Posterior vena cava (tissue), 2 donors: Measurements from ENCODE around the gene TNFRSF8. TPM values are rescaled to one million over a fixed set of nuclear protein-coding genes. Genes with fewer than 3 reads are reported as not detected.

ENCODE experiments used
- DNase-seq: peaks from one replicate; pipeline ENCODE4 v3.0.0-alpha.2; 2020; ENCODE audit warnings: low spot score
- intact Hi-C, 2 donors: fragments of 100-400 bp; cut with DNase I; formaldehyde crosslinking; loops; one replicate each; pipeline versions ENCODE4 v1.14.1 to v1.14.2; 2022 to 2023
- total RNA-seq, 2 donors: library from RNA; stranded (reverse); fragmentation: NEBNext Ultra II Directional; extraction: Animal tissue kit (Norgen Biotek cat#: 25700); gene quantifications; one replicate each; pipeline ENCODE4 v1.2.1, GENCODE V29; 2021
- donor health status: DM: yes; HTN: yes; CAD: no.
- donor health status: DM: yes; HTN: yes; CAD: no.

Gene TNFRSF8
- total RNA-seq, 2 donors from 2014 or later: 1.00 to 1.3 TPM

- intact Hi-C loops: no loop called here
- DNase-seq: no peak
Measured at GRCh38 chr1:12177156-12177998, 114.3 kb downstream of the TNFRSF8 start.

GRCh38 chr1:12177999-12178441, 114.9 kb downstream of the TNFRSF8 start:
- DNase-seq: peak; percentile 95
- intact Hi-C loops: no loop called here

- intact Hi-C loops: no loop called here
- DNase-seq: no peak
Measured at GRCh38 chr1:12178511-12178910, 115.4 kb downstream of the TNFRSF8 start.

DNA sequence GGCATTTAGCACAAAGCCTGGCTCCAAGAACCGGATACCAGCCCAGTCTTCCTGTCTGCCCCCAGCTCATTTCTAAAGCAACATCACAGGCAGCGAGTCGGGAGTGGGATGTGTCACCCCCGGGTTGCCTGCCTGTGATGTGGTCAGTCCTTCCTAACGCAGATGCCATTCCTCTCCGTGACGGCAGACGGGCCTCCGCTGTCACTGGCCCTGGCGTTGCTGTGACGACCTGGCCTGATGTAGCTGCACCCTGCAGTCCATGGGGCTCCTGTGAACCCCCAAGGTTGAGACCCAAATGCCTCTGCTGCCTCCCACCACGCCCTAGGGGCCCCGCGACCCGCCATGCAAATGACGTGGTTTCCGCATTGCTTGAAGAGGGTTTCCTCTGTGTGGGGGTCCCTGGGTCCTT, 116.0 kb downstream of the TNFRSF8 start:
- DNase-seq: no peak
- intact Hi-C loops: no loop called here

DNA sequence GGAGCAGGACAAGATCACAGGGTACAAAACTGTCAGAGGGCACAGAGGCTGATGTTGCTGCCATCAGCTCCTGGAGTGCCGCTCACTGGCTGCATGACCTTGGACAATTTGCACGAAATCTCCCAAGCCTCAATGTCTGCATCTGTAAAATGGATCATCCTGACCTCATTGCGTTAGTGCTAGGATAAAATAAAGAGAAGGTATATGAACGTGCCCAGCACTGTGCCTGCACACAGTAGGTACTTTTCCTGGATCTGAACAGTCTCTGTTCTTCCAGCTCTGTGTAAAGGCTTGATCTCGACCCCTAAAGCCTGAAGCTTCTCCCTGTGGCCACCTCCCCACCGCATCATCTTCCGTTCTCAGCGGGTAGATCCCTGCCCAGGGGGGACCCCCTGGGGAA, 116.6 kb downstream of the TNFRSF8 start:
- DNase-seq: no peak
- intact Hi-C loops: loop anchor here in 1 of 2 donors (10.0 kb wide), 1 partner anchor 1535 kb away; no protein-coding TSS in a partner anchor

- peak; percentile 92 for DNase-seq
- intact Hi-C loops: loop anchor here in 1 of 2 donors (10.0 kb wide), 1 partner anchor 1536 kb away; no protein-coding TSS in a partner anchor
Measured at GRCh38 chr1:12180315-12180714, 117.2 kb downstream of the TNFRSF8 start.

GRCh38 chr1:12180903-12181302, 117.8 kb downstream of the TNFRSF8 start:
- no peak for DNase-seq
- intact Hi-C loops: loop anchor here in 1 of 2 donors (10.0 kb wide), 1 partner anchor 1536 kb away; no protein-coding TSS in a partner anchor

GRCh38 chr1:12181568-12181967, 118.5 kb downstream of the TNFRSF8 start:
- intact Hi-C loops: loop anchor here in 1 of 2 donors (10.0 kb wide), 1 partner anchor 1537 kb away; no protein-coding TSS in a partner anchor
- no peak for DNase-seq

DNA sequence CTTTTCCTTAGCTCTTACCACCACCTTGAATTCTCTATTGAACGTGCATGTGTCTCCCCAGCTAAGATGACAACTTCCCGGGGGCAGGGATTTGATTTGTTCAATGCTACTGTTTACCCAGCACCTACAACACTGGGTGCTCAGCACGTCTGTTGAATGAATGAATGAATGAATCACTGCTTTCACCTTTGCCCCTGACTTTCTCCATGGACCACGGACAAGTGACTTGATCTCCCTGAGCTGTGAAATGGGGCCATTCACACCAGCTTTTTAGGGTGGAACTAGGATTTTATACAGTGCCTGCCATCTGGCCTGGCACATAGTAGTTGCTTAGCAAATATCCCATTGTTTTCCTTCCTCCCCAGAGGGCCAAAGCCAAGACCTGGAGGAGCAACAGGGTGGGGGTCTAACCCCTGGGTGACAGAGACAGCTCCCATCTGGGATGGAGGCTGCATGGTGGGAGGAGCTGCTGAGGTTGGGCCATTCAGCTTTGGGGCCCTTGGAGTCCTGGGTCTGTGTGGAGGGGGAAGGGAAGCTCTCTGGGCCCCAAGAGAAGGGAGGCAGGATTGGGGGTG, 119.4 kb downstream of the TNFRSF8 start:
- intact Hi-C loops: loop anchor here in 1 of 2 donors (10.0 kb wide), 1 partner anchor 1538 kb away; no protein-coding TSS in a partner anchor
- no peak for DNase-seq

DNA sequence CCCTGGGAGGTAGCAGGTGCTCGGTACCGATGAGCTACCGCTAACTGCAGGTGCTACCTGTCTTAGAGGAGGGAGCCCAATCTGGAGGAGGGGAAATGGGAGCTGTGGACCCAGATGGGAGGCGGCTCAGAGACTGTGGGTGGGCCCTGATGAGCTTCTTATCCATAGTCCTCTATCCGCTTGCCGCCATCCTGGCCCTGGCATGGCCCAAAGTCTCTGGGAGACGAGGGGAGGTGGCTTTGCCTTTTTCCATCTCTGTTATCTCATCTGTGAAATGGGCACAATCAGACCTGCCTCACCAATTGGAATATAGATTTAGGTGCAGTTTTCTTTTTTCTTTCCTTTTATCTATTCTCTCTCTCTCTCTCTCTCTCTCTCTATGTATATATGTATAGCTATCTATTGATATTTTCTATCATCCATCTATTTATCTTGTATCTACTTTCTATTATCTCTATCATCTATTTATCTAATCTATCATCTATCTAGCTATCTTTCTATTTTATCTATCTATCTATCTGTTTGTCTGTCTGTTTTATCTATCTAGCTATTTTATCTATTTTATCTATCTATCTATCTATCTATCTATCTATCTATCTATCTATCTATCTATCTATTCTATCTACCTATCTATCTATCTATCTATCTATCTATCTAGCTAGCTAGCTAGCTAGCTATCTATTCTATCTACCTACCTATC, 120.1 kb downstream of the TNFRSF8 start:
- no peak for DNase-seq
- intact Hi-C loops: loop anchor here in 1 of 2 donors (10.0 kb wide), 1 partner anchor 1538 kb away; no protein-coding TSS in a partner anchor

GRCh38 chr1:12184008-12184681, 121.0 kb downstream of the TNFRSF8 start:
- peak; percentile 94 for DNase-seq
- intact Hi-C loops: loop anchor here in 1 of 2 donors (10.0 kb wide), 1 partner anchor 1539 kb away; no protein-coding TSS in a partner anchor

DNA sequence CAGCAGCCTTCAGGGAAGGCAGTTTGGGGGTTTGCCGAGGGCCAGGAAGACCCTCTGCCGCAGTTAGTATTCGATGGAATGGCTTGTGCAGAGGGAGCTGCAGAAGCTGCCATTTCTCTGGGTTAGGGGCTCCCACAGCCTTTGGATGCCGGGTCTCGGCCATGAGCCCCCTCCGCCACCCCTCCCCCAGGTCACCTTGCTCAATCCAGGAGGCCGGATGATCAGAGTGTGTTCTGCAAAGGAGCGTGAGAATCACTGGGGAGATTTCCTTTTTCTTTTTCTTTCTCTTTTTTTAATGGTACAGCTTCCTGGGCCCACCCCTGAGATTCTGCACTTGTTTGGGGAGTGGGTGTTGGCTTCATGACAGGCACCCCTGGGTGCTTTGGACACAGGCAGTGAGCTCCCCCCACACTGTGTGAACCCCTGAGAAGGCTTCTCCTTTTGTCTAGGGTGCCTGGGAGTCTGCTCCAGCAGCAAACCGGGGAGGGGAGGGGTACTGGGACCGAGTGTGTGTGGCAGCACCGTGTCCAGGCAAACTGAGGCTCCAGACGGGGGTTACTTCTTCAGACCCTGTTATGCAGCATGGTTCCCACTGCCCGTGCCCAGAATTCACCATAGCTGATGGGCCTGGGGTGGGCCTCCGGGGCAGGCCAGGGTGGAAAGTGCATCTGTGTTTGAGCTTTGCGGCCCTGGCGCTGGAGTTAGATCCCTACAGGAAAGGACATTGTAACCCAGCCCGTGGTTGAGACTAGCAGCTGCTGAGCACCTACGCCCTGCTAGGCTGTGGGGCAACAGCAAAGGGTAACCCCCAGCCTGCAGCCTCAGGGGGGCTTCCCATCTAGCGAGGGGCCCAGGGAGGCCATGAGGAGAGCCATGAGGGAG, 122.2 kb downstream of the TNFRSF8 start:
- no peak for DNase-seq
- intact Hi-C loops: loop anchor here in 1 of 2 donors (10.0 kb wide), 1 partner anchor 1540 kb away; no protein-coding TSS in a partner anchor

DNA sequence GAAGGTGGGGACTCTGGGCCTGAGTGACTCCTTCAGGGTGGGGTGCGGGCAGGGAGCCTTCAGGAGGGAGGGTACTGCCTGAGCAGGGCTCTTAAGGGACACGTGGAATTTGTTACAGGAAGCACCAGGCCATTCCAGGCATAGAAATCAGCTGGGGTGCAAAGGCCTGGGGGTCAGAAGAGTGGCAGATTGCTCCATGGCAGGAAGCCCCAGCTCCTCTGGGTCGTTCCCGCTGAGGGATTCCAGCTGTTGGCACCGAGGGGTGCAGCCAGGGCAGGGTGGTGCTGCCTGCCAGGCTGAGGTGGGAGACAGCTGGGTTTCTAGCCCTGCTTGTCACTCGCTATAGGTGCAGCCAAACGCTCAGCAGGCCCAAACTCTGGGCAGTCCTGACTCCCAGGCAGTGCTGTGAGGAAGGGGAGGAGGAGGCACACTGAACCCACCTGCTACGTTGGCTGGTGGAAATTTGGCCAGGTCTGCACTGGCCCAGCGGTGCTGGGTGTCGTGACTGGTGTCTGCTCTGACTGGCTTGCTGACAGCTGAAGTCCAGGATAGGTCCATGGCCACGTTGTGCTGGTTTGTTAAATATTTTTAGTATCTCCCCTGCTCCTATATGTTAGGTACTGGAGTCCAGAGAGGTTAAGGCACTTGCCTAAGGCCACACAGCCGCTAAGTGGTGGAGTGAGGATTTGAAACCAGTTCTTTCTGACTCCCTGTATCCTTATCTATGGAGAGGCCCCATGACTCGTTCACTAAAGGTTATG, 123.0 kb downstream of the TNFRSF8 start:
- intact Hi-C loops: loop anchor here in 1 of 2 donors (10.0 kb wide), 1 partner anchor 1541 kb away; no protein-coding TSS in a partner anchor
- no peak for DNase-seq

- intact Hi-C loops: loop anchor here in 1 of 2 donors (10.0 kb wide), 1 partner anchor 1542 kb away; no protein-coding TSS in a partner anchor
- no peak for DNase-seq
Measured at GRCh38 chr1:12186679-12186985, 123.5 kb downstream of the TNFRSF8 start.

DNA sequence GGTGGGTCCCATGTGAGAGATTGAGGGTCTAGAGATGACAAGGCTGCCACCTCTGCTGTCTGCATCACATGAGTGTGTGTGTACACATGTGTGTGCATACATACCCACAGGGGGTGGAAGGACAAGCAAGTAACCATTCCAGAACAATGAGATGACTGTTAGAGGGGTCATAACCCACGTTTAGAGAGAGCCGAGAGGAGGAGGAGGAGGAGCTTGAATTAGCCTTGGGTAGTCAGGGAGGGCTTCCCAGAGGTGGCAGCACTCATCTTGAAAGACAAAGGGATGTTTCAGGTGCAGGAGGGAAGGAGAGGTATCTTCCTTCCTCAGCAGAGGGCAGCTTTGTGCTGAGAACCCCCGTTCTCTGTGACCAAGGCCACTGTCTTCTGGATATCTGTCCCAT, 125.0 kb downstream of the TNFRSF8 start:
- no peak for DNase-seq
- intact Hi-C loops: loop anchor here in 1 of 2 donors (10.0 kb wide), 1 partner anchor 1543 kb away; no protein-coding TSS in a partner anchor

GRCh38 chr1:12188657-12189327, 125.7 kb downstream of the TNFRSF8 start:
- intact Hi-C loops: loop anchor here in 1 of 2 donors (10.0 kb wide), 1 partner anchor 1544 kb away; no protein-coding TSS in a partner anchor
- DNase-seq: no peak

- intact Hi-C loops: loop anchor here in 1 of 2 donors (10.0 kb wide), 1 partner anchor 1545 kb away; no protein-coding TSS in a partner anchor
- DNase-seq: no peak
Measured at GRCh38 chr1:12189328-12189682, 126.2 kb downstream of the TNFRSF8 start.
